ENCODE measurements around the gene ZNF330.

Gene ZNF330

GRCh38 chr4:141229408-141230101 lies 8.9 kb downstream of the ZNF330 start:
- DNase-seq (ENCODE audit: low read depth, low spot score): peak; percentile 36
- H3K27ac ChIP-seq: peak overlapping the region; percentile 11

GRCh38 chr4:141233673-141234072 lies 13.0 kb downstream of the ZNF330 start:
- DNase-seq (ENCODE audit: low read depth, low spot score): no peak
- H3K27ac ChIP-seq: no peak overlapping the region

GRCh38 chr4:141238186-141238585 lies 17.5 kb downstream of the ZNF330 start:
- DNase-seq (ENCODE audit: low read depth, low spot score): no peak
- no peak overlapping the region for H3K27ac ChIP-seq

- no peak for DNase-seq (ENCODE audit: low read depth, low spot score)
- H3K27ac ChIP-seq: no peak overlapping the region
Measured at GRCh38 chr4:141240259-141240658, 19.6 kb downstream of the ZNF330 start.

GRCh38 chr4:141240671-141241070 lies 20.0 kb downstream of the ZNF330 start:
- no peak for DNase-seq (ENCODE audit: low read depth, low spot score)
- H3K27ac ChIP-seq: no peak overlapping the region

GRCh38 chr4:141241986-141242385 lies 21.3 kb downstream of the ZNF330 start:
- no peak for DNase-seq (ENCODE audit: low read depth, low spot score)
- no peak overlapping the region for H3K27ac ChIP-seq

GRCh38 chr4:141244419-141244818 lies 23.7 kb downstream of the ZNF330 start:
- no peak overlapping the region for H3K27ac ChIP-seq
- DNase-seq (ENCODE audit: low read depth, low spot score): no peak

- no peak overlapping the region for H3K27ac ChIP-seq
- DNase-seq (ENCODE audit: low read depth, low spot score): no peak
Measured at GRCh38 chr4:141246243-141246642, 25.5 kb downstream of the ZNF330 start.

GRCh38 chr4:141246683-141247429 lies 26.2 kb downstream of the ZNF330 start:
- H3K27ac ChIP-seq: no peak overlapping the region
- no peak for DNase-seq (ENCODE audit: low read depth, low spot score)

GRCh38 chr4:141247430-141247780 lies 26.7 kb downstream of the ZNF330 start:
- no peak for DNase-seq (ENCODE audit: low read depth, low spot score)
- H3K27ac ChIP-seq: no peak overlapping the region

GRCh38 chr4:141248029-141248428 lies 27.3 kb downstream of the ZNF330 start:
- no peak for DNase-seq (ENCODE audit: low read depth, low spot score)
- no peak overlapping the region for H3K27ac ChIP-seq

GRCh38 chr4:141248486-141248885 lies 27.8 kb downstream of the ZNF330 start:
- no peak for DNase-seq (ENCODE audit: low read depth, low spot score)
- no peak overlapping the region for H3K27ac ChIP-seq

GRCh38 chr4:141254326-141254725 lies 33.6 kb downstream of the ZNF330 start:
- DNase-seq (ENCODE audit: low read depth, low spot score): no peak
- H3K27ac ChIP-seq: no peak overlapping the region

- no peak overlapping the region for H3K27ac ChIP-seq
- DNase-seq (ENCODE audit: low read depth, low spot score): no peak
Measured at GRCh38 chr4:141255016-141255415, 34.3 kb downstream of the ZNF330 start.

GRCh38 chr4:141258558-141258957 lies 37.9 kb downstream of the ZNF330 start:
- H3K27ac ChIP-seq: no peak overlapping the region
- DNase-seq (ENCODE audit: low read depth, low spot score): no peak

- no peak overlapping the region for H3K27ac ChIP-seq
- DNase-seq (ENCODE audit: low read depth, low spot score): no peak
Measured at GRCh38 chr4:141275834-141276233, 55.1 kb downstream of the ZNF330 start.

- no peak overlapping the region for H3K27ac ChIP-seq
- no peak for DNase-seq (ENCODE audit: low read depth, low spot score)
Measured at GRCh38 chr4:141283152-141283551, 62.5 kb downstream of the ZNF330 start.

GRCh38 chr4:141283563-141283962 lies 62.9 kb downstream of the ZNF330 start:
- no peak overlapping the region for H3K27ac ChIP-seq
- no peak for DNase-seq (ENCODE audit: low read depth, low spot score)

Data from epithelial cell of prostate (primary cell).